ENCODE data around the gene GPS1. TPM values are rescaled to one million over a fixed set of nuclear protein-coding genes. Genes with fewer than 3 reads are reported as not detected.

GPS1 gene
- total and polyA plus RNA-seq, 2 experiments from 2014 or later, result 101 to 160 TPM

DNA sequence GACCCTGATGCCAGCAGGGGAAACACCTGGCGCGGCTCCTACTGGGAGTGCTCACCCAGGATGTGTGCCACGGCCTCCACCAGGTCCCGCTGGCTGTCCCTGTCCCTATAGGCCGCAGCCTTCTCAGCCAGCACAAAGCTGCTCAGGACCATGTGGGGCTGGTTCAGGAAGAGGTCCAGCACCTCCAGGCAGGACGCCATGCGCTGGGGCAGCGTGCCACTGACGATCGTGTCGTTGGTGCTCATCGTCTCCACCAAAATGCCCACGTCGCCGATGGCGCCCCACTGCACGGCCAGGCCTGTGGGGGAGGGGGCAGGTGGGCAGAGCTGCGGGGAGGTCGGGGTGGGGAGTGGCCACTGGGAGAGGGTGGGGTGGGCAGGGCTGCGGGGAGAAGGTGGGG lies 29.8 kb downstream of the GPS1 start:
- Histone ChIP-seq H3K27me3 (no peaks in the 10 kb centered on the region), H2AFZ (no peak overlapping the region), H3K9me3 (ENCODE audit: low read depth) (no peaks in the 10 kb centered on the region), H3K79me2 (no peaks in the 10 kb centered on the region), H4K20me1 (ENCODE audit: insufficient read depth, poor library complexity, severe bottlenecking) (peaks cover 3% of the 10 kb centered on the region), H3K9me2 (replicated peaks; ENCODE audit: insufficient read depth) (no peaks in the 10 kb centered on the region), H3K4me1 (ENCODE audit: insufficient read depth) (no peaks in the 10 kb centered on the region), H3K36me3 (replicated peaks; ENCODE audit: insufficient read depth, low read depth) (no peaks in the 10 kb centered on the region), H3K4me3 (no peak overlapping the region), H3K27ac (no peak overlapping the region), H3K4me2 (no peak overlapping the region)
- WGBS (ENCODE audit: low lambda C conversion rate, missing lambda C conversion rate), result 96% methylated on average over 15 of the region's 20 CpGs
- no peak for DNase-seq (ENCODE audit: low spot score)
- TF ChIP-seq EZH2phosphoT487 (IDR thresholded peaks at IDR 0.05; ENCODE audit: low read depth, severe bottlenecking, unreplicated experiment) (no peak), EZH2 (IDR thresholded peaks at IDR 0.05; ENCODE audit: borderline replicate concordance) (no peak)
- TF ChIP-seq, protein P1, sequence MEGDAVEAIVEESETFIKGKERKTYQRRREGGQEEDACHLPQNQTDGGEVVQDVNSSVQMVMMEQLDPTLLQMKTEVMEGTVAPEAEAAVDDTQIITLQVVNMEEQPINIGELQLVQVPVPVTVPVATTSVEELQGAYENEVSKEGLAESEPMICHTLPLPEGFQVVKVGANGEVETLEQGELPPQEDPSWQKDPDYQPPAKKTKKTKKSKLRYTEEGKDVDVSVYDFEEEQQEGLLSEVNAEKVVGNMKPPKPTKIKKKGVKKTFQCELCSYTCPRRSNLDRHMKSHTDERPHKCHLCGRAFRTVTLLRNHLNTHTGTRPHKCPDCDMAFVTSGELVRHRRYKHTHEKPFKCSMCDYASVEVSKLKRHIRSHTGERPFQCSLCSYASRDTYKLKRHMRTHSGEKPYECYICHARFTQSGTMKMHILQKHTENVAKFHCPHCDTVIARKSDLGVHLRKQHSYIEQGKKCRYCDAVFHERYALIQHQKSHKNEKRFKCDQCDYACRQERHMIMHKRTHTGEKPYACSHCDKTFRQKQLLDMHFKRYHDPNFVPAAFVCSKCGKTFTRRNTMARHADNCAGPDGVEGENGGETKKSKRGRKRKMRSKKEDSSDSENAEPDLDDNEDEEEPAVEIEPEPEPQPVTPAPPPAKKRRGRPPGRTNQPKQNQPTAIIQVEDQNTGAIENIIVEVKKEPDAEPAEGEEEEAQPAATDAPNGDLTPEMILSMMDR (IDR thresholded peaks at IDR 0.05; ENCODE audit: poor library complexity), result no peak

DNA sequence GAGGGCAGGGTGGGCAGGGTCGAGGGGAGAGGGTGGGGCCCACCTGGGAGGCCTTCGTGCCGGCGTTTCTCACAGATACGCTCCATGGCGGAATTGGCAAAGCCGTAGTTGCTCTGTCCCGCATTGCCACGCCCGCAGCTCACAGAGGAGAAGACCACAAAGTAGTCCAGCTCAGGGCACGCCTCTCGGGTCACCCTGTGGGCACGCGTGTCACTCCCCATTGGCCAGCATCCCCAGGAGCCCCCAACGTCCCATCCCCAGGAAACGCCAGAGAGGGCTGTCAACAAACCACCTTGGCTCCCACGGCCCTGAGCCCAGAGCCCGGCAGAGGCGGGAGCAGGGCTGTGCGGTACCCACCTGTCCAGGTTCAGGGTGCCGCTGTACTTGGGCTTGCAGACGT lies 30.3 kb downstream of the GPS1 start:
- no peak overlapping the region for H3K27ac ChIP-seq
- H2AFZ ChIP-seq, result no peak overlapping the region
- no peak overlapping the region for H3K4me2 ChIP-seq
- no peak for DNase-seq (ENCODE audit: low spot score)
- peaks cover 3% of the 10 kb centered on the region for H4K20me1 ChIP-seq (ENCODE audit: insufficient read depth, poor library complexity, severe bottlenecking)
- H3K4me1 ChIP-seq (ENCODE audit: insufficient read depth), result no peaks in the 10 kb centered on the region
- H3K4me3 ChIP-seq, result no peak overlapping the region
- TF ChIP-seq EZH2 (IDR thresholded peaks at IDR 0.05; ENCODE audit: borderline replicate concordance), result no peak
- no peak for TF ChIP-seq EZH2phosphoT487 (IDR thresholded peaks at IDR 0.05; ENCODE audit: low read depth, severe bottlenecking, unreplicated experiment)
- TF ChIP-seq, protein P1 (IDR thresholded peaks at IDR 0.05; ENCODE audit: poor library complexity), result no peak
- no peaks in the 10 kb centered on the region for H3K9me2 ChIP-seq (replicated peaks; ENCODE audit: insufficient read depth)
- no peaks in the 10 kb centered on the region for H3K9me3 ChIP-seq (ENCODE audit: low read depth)
- WGBS (ENCODE audit: low lambda C conversion rate, missing lambda C conversion rate), result 94% methylated on average over 17 of the region's 22 CpGs
- no peaks in the 10 kb centered on the region for H3K79me2 ChIP-seq
- no peaks in the 10 kb centered on the region for H3K36me3 ChIP-seq (replicated peaks; ENCODE audit: insufficient read depth, low read depth)
- H3K27me3 ChIP-seq, result no peaks in the 10 kb centered on the region

DNA sequence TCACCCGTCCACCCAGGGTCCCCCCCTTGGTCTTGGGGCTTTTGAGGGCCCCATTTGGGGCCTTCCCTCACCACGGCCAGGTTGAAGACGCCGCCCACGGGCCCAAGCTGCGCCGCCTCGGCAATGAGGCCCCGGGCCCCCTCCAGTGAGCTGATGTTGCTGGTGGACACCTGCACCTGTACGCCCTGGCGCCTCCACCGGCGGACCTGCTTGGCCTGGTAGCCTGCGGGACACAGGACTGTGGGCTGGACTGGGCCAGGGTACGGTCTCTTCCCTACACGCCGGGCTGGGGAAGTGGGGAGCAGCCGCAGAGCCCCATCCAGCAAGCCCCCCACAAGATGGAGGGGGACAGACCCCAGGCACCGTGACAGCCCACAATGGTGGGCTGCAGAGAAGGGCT lies 30.8 kb downstream of the GPS1 start:
- Histone ChIP-seq H3K4me3 (no peak overlapping the region), H3K79me2 (no peaks in the 10 kb centered on the region), H3K9me2 (replicated peaks; ENCODE audit: insufficient read depth) (no peaks in the 10 kb centered on the region), H3K36me3 (replicated peaks; ENCODE audit: insufficient read depth, low read depth) (no peaks in the 10 kb centered on the region), H2AFZ (no peak overlapping the region), H3K4me1 (ENCODE audit: insufficient read depth) (no peaks in the 10 kb centered on the region), H3K27ac (no peak overlapping the region), H3K9me3 (ENCODE audit: low read depth) (no peaks in the 10 kb centered on the region), H3K27me3 (no peaks in the 10 kb centered on the region), H4K20me1 (ENCODE audit: insufficient read depth, poor library complexity, severe bottlenecking) (peaks cover 3% of the 10 kb centered on the region), H3K4me2 (no peak overlapping the region)
- 97% methylated on average over 11 of the region's 19 CpGs for WGBS (ENCODE audit: low lambda C conversion rate, missing lambda C conversion rate)
- no peak for DNase-seq (ENCODE audit: low spot score)
- TF ChIP-seq EZH2 (IDR thresholded peaks at IDR 0.05; ENCODE audit: borderline replicate concordance), result no peak
- TF ChIP-seq, protein P1 (IDR thresholded peaks at IDR 0.05; ENCODE audit: poor library complexity), result no peak
- TF ChIP-seq EZH2phosphoT487 (IDR thresholded peaks at IDR 0.05; ENCODE audit: low read depth, severe bottlenecking, unreplicated experiment), result no peak

DNA sequence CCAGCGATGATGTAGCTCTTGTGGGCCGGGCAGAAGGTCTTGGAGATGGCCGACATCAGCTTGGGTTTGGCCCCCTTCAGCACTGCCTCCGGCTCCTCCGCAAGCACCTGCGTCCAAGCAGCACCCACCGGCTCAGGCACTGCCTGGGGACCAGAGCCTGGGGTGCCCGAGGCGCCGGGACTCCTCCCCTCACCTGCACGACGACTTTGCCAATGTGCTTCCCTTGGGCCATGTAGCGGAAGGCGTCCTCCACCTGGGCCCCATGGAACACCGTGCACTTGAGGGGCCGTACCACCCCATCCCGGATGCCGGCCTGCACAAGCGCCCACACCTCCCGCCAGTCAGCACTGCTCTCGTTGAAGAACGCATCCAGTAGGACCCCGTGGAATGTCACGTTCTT lies 31.3 kb downstream of the GPS1 start:
- no peak overlapping the region for H3K27ac ChIP-seq
- H3K4me2 ChIP-seq, result no peak overlapping the region
- H2AFZ ChIP-seq, result no peak overlapping the region
- WGBS (ENCODE audit: low lambda C conversion rate, missing lambda C conversion rate), result 97% methylated on average over 24 of the region's 24 CpGs
- no peaks in the 10 kb centered on the region for H3K9me3 ChIP-seq (ENCODE audit: low read depth)
- H3K27me3 ChIP-seq, result no peaks in the 10 kb centered on the region
- H3K36me3 ChIP-seq (replicated peaks; ENCODE audit: insufficient read depth, low read depth), result no peaks in the 10 kb centered on the region
- no peak overlapping the region for H3K4me3 ChIP-seq
- H3K9me2 ChIP-seq (replicated peaks; ENCODE audit: insufficient read depth), result no peaks in the 10 kb centered on the region
- DNase-seq (ENCODE audit: low spot score), result no peak
- H3K4me1 ChIP-seq (ENCODE audit: insufficient read depth), result no peaks in the 10 kb centered on the region
- no peaks in the 10 kb centered on the region for H3K79me2 ChIP-seq
- peaks cover 4% of the 10 kb centered on the region for H4K20me1 ChIP-seq (ENCODE audit: insufficient read depth, poor library complexity, severe bottlenecking)
- TF ChIP-seq, protein P1 (IDR thresholded peaks at IDR 0.05; ENCODE audit: poor library complexity), result no peak
- TF ChIP-seq EZH2 (IDR thresholded peaks at IDR 0.05; ENCODE audit: borderline replicate concordance), result no peak
- no peak for TF ChIP-seq EZH2phosphoT487 (IDR thresholded peaks at IDR 0.05; ENCODE audit: low read depth, severe bottlenecking, unreplicated experiment)
